A549 (cell line): ENCODE data around the gene GRK4. TPM values are rescaled to one million over a fixed set of nuclear protein-coding genes. Genes with fewer than 3 reads are reported as not detected.

Source experiments
- ATAC-seq, 2 experiments: fragments of 200-7000 bp in 1 of 2; fragments of >200 bp in 1 of 2; cut with Nextera tagmentation in 1 of 2; cut with Tn5 transposase in 1 of 2; 3 replicates each; pipeline versions ENCODE4 v1.8.0 to v1.9.1; 2018 to 2020; ENCODE audit warnings: mild to moderate bottlenecking in 1 of 2, moderate library complexity in 1 of 2
- CTCF ChIA-PET: fragments of 300-600 bp; sonication (Branson Sonifier 250); formaldehyde crosslinking; extraction: SDS; loops from one replicate; lab custom pipeline; 2021; ENCODE audit warnings: antibody characterized with exemption, inconsistent platforms; lab: Yijun Ruan, JAX
- POLR2A ChIA-PET: fragments of 350-600 bp; formaldehyde crosslinking; extraction: SDS; loops from one replicate; lab custom pipeline; 2021; ENCODE audit warnings: antibody characterized with exemption, inconsistent platforms; lab: Yijun Ruan, JAX
- DNase-seq, 2 experiments: peaks; one replicate each; pipeline versions ENCODE4 v3.0.0 to v3.0.0-alpha.2; 2011 to 2016; ENCODE audit warnings: low read depth in 1 of 2, low spot score in 1 of 2
- FAIRE-seq: peaks from 2 replicates; lab custom pipeline; 2011; peaks lifted over from hg19 to GRCh38; lab: Jason Lieb, UNC
- H3K27ac ChIP-seq, 2 experiments: fragments of >200 bp; sonication (Bioruptor Twin); formaldehyde crosslinking; 3 replicates each; pipeline ENCODE4 v1.5.1; 2016 to 2017
- H3K4me1 ChIP-seq: fragments of >200 bp; sonication (Bioruptor Twin); formaldehyde crosslinking; 3 replicates; pipeline ENCODE4 v1.6.1; 2016
- H3K4me2 ChIP-seq: fragments of >200 bp; sonication (Bioruptor Twin); formaldehyde crosslinking; 3 replicates; pipeline ENCODE4 v1.6.1; 2016
- H3K4me3 ChIP-seq: fragments of >200 bp; sonication (Bioruptor Twin); formaldehyde crosslinking; 3 replicates; pipeline ENCODE4 v1.5.1; 2016
- H3K9me3 ChIP-seq: fragments of >200 bp; sonication (Bioruptor Twin); formaldehyde crosslinking; 3 replicates; pipeline ENCODE4 v1.6.1; 2016
- CBX2 ChIP-seq: fragments of 200-600 bp; sonication (generic); IDR thresholded peaks from 2 replicates; pipeline ENCODE4 v1.6.1; 2016; ENCODE audit warnings: low read depth, mild to moderate bottlenecking, borderline replicate concordance
- CHD2 ChIP-seq: fragments of 150-350 bp; IDR thresholded peaks from 2 replicates; pipeline ENCODE4 v1.6.1; 2014; ENCODE audit warnings: low read length; ENCODE audit not compliant: partially characterized antibody
- FOSB ChIP-seq: fragments of 250-450 bp; sonication (Bioruptor Pico); IDR thresholded peaks from 2 replicates; pipeline ENCODE4 v1.5.0; 2020; ENCODE audit warnings: mild to moderate bottlenecking, moderate library complexity
- FOSL2 ChIP-seq, 2 experiments: fragments of 450-650 bp in 1 of 2; fragments of >200 bp in 1 of 2; sonication (Bioruptor Twin) in 1 of 2; formaldehyde crosslinking; IDR thresholded peaks; 2 replicates each; pipeline versions ENCODE4 v1.5.0 to v1.6.1; 2016 to 2020; ENCODE audit warnings: mild to moderate bottlenecking in 1 of 2, moderate library complexity in 1 of 2
- FOXS1 ChIP-seq: fragments of 250-450 bp; sonication (Bioruptor Pico); IDR thresholded peaks from 2 replicates; pipeline ENCODE4 v1.5.0; 2020; ENCODE audit warnings: mild to moderate bottlenecking, moderate library complexity
- GATA3 ChIP-seq: IDR thresholded peaks from 2 replicates; pipeline ENCODE4 v1.6.1; 2012; ENCODE audit warnings: borderline replicate concordance
- HEYL ChIP-seq: fragments of 250-450 bp; sonication (Bioruptor Pico); IDR thresholded peaks from 2 replicates; pipeline ENCODE4 v1.8.0; 2021; ENCODE audit warnings: mild to moderate bottlenecking, moderate library complexity
- HOXB13 ChIP-seq: fragments of 250-450 bp; sonication (Bioruptor Pico); IDR thresholded peaks from 2 replicates; pipeline ENCODE4 v1.5.0; 2020; ENCODE audit warnings: low read depth, mild to moderate bottlenecking, moderate library complexity
- HOXB5 ChIP-seq: fragments of 250-450 bp; sonication (Bioruptor Pico); IDR thresholded peaks from 2 replicates; pipeline ENCODE4 v1.5.0; 2020; ENCODE audit warnings: mild to moderate bottlenecking, moderate library complexity
- JUN ChIP-seq, 2 experiments: fragments of >200 bp; sonication (Bioruptor Twin); formaldehyde crosslinking; IDR thresholded peaks; 2 replicates in 1 of 2; 3 replicates in 1 of 2; pipeline ENCODE4 v1.6.1; 2016 to 2017
- KDM1A ChIP-seq: fragments of 200-600 bp; sonication (generic); IDR thresholded peaks from 2 replicates; pipeline ENCODE4 v1.6.1; 2016; ENCODE audit warnings: low read depth, mild to moderate bottlenecking
- KDM5A ChIP-seq: fragments of 200-600 bp; sonication (generic); IDR thresholded peaks from 2 replicates; pipeline ENCODE4 v1.6.1; 2016; ENCODE audit warnings: antibody characterized with exemption, mild to moderate bottlenecking
- NFE2L2 ChIP-seq: fragments of 150-350 bp; conservative IDR thresholded peaks from 2 replicates; pipeline ENCODE4 v1.6.1; 2014; ENCODE audit warnings: low read length
- NPAS2 ChIP-seq: fragments of 250-450 bp; sonication (Bioruptor Pico); IDR thresholded peaks from 2 replicates; pipeline ENCODE4 v1.8.0; 2022; ENCODE audit warnings: mild to moderate bottlenecking, moderate library complexity, borderline replicate concordance
- PHF8 ChIP-seq: fragments of 200-600 bp; sonication (generic); IDR thresholded peaks from 2 replicates; pipeline ENCODE4 v1.6.1; 2016; ENCODE audit warnings: low read depth, mild to moderate bottlenecking, antibody characterized with exemption, moderate library complexity, borderline replicate concordance
- POLR2A ChIP-seq: IDR thresholded peaks from 2 replicates; pipeline ENCODE4 v1.6.1; 2012; ENCODE audit warnings: mild to moderate bottlenecking, low read length
- RAD21 ChIP-seq, 2 experiments: fragments of >200 bp in 1 of 2; sonication (Bioruptor Twin) in 1 of 2; formaldehyde crosslinking in 1 of 2; IDR thresholded peaks in 1 of 2; conservative IDR thresholded peaks in 1 of 2; 2 replicates in 1 of 2; 3 replicates in 1 of 2; pipeline ENCODE4 v1.6.1; 2012 to 2018; ENCODE audit warnings: inconsistent platforms in 1 of 2
- RCOR1 ChIP-seq: fragments of 150-350 bp; IDR thresholded peaks from 2 replicates; pipeline ENCODE4 v1.6.1; 2014; ENCODE audit warnings: antibody characterized with exemption, low read length, low read depth
- RFX5 ChIP-seq: fragments of 450-650 bp; IDR thresholded peaks from 2 replicates; pipeline ENCODE4 v1.7.1; 2014; ENCODE audit warnings: antibody characterized with exemption, mild to moderate bottlenecking, moderate library complexity
- RNF2 ChIP-seq: fragments of 200-600 bp; sonication (generic); IDR thresholded peaks from 2 replicates; pipeline ENCODE4 v1.6.1; 2016; ENCODE audit warnings: low read depth, mild to moderate bottlenecking, antibody characterized with exemption, moderate library complexity, borderline replicate concordance
- SREBF2 ChIP-seq: fragments of 450-650 bp; IDR thresholded peaks from 2 replicates; pipeline ENCODE4 v1.6.1; 2014; ENCODE audit warnings: mild to moderate bottlenecking, moderate library complexity
- TFCP2L1 ChIP-seq: fragments of 250-450 bp; sonication (Bioruptor Pico); IDR thresholded peaks from 2 replicates; pipeline ENCODE4 v1.5.0; 2021; ENCODE audit warnings: mild to moderate bottlenecking
- WGBS: methylation state at CpG from one replicate; pipeline ENCODE4 v1.1.6; 2017; ENCODE audit errors: missing lambda C conversion rate; 5-methylcytosine and 5-hydroxymethylcytosine counted together
- polyA plus RNA-seq, 4 experiments: library from polyadenylated mRNA; depleted of rRNA in 3 of 4; stranded (reverse); fragments of >200 nt; fragmentation: RNase III in 1 of 4; extraction: RNeasy Plus Mini Kit Qiagen cat#74134 plus additional on column Dnase treatment in 1 of 4; gene quantifications; 2 replicates in 3 of 4; 3 replicates in 1 of 4; pipeline ENCODE4 v1.2.3, GENCODE V29; 2011 to 2017
- TF ChIP-seq, protein P1 (sequence below): IDR thresholded peaks from 2 replicates; pipeline ENCODE4 v1.6.1; 2012
- TF ChIP-seq, protein P2 (sequence below): fragments of >200 bp; sonication (Bioruptor Twin); formaldehyde crosslinking; IDR thresholded peaks from 3 replicates; pipeline ENCODE4 v1.5.1; 2016
- TF ChIP-seq, protein P3 (sequence below): fragments of 250-450 bp; sonication (Bioruptor Pico); IDR thresholded peaks from 2 replicates; pipeline ENCODE4 v1.5.0; 2021; ENCODE audit warnings: mild to moderate bottlenecking, moderate library complexity, borderline replicate concordance

The GRK4 gene
- polyA plus RNA-seq, 2 of the 4 experiments (the other 2 are of a cell fraction), result 0.76 to 0.96 TPM

DNA sequence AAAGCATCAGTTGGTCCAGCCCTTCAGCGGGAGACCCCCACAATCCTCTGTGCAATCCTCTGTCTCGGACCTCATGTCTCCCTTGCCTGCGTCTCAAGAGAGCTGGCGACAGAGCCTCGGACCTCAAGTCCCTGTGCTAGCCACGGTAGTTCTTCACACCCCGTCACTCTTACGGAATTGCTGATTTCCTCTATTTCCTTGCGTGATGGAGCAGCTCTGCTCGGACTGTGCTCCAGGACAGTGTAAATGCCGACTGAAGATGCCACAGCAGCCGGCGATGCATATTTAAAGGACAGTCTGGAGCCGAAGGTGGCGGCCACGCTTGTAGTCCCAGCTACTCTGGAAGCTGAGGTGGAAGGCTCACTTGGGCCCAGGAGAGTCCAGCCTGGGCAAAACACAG lies 1.9 kb downstream of the GRK4 start:
- no peak overlapping the region for H3K4me3 ChIP-seq
- no peak for DNase-seq
- TF ChIP-seq HEYL (CRISPR knock-in tag) (no peak), CHD2 (no peak), NFE2L2 (no peak), KDM5A (no peak), FOSB (no peak), PHF8 (no peak), RNF2 (no peak), CBX2 (no peak), FOSL2 (IDR thresholded peaks at IDR 0.05) (no peak), FOSL2 (CRISPR knock-in tag; IDR thresholded peaks at IDR 0.05) (no peak), FOXS1 (CRISPR knock-in tag) (no peak), KDM1A (no peak), HOXB13 (no peak)
- TF ChIP-seq, protein P1, sequence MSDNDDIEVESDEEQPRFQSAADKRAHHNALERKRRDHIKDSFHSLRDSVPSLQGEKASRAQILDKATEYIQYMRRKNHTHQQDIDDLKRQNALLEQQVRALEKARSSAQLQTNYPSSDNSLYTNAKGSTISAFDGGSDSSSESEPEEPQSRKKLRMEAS, result no peak
- TF ChIP-seq, protein P2, sequence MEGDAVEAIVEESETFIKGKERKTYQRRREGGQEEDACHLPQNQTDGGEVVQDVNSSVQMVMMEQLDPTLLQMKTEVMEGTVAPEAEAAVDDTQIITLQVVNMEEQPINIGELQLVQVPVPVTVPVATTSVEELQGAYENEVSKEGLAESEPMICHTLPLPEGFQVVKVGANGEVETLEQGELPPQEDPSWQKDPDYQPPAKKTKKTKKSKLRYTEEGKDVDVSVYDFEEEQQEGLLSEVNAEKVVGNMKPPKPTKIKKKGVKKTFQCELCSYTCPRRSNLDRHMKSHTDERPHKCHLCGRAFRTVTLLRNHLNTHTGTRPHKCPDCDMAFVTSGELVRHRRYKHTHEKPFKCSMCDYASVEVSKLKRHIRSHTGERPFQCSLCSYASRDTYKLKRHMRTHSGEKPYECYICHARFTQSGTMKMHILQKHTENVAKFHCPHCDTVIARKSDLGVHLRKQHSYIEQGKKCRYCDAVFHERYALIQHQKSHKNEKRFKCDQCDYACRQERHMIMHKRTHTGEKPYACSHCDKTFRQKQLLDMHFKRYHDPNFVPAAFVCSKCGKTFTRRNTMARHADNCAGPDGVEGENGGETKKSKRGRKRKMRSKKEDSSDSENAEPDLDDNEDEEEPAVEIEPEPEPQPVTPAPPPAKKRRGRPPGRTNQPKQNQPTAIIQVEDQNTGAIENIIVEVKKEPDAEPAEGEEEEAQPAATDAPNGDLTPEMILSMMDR, result no peak
- TF ChIP-seq, protein P3, sequence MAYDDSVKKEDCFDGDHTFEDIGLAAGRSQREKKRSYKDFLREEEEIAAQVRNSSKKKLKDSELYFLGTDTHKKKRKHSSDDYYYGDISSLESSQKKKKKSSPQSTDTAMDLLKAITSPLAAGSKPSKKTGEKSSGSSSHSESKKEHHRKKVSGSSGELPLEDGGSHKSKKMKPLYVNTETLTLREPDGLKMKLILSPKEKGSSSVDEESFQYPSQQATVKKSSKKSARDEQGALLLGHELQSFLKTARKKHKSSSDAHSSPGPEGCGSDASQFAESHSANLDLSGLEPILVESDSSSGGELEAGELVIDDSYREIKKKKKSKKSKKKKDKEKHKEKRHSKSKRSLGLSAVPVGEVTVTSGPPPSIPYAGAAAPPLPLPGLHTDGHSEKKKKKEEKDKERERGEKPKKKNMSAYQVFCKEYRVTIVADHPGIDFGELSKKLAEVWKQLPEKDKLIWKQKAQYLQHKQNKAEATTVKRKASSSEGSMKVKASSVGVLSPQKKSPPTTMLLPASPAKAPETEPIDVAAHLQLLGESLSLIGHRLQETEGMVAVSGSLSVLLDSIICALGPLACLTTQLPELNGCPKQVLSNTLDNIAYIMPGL (CRISPR knock-in tag), result no peak
- TF ChIP-seq, all 56 proteins: peak for 0
- H3K4me1 ChIP-seq, result peaks cover 8% of the 10 kb centered on the region; the same call in 1 of the 3 replicates
- WGBS, result 94% methylated on average over 16 of the region's 16 CpGs
- no peak for FAIRE-seq
- POLR2A ChIA-PET, result no interaction called here
- no peaks in the 10 kb centered on the region for H3K9me3 ChIP-seq
- H3K4me2 ChIP-seq, result no peak overlapping the region
- no peak overlapping the region for H3K27ac ChIP-seq
- CTCF ChIA-PET, result interaction anchor here (1.1 to 2.9 kb wide), 3 partner anchors 11 to 13 kb away, joined by 5 to 9 read pairs (median 5); no protein-coding TSS in a partner anchor
- no peak for ATAC-seq

DNA sequence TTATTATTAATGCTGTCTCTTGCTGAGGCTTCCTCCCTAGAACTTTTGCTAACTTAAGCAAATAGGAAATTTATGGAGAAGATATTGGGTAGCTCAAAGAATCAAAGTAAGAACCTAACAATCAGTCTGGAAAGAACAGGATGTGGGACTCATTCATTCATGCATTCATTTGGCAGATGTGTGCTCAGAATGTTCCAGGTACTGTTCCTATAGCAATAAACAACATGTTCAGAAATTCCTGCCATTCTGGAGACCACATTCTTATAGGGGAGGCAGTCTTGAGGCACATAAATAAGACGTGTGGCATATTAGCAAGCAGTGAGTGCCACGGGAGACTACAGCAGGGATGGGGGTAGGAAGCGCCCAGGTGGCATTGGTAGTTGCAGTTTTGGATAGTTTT lies 5.0 kb downstream of the GRK4 start:
- WGBS, result 72% methylated on average over 3 of the region's 3 CpGs
- ATAC-seq (no peak), FAIRE-seq (no peak)
- H3K4me3 ChIP-seq, result no peak overlapping the region
- no peaks in the 10 kb centered on the region for H3K4me1 ChIP-seq
- H3K9me3 ChIP-seq, result no peaks in the 10 kb centered on the region
- no peak overlapping the region for H3K4me2 ChIP-seq
- CTCF ChIA-PET, result interaction anchor here (0.6 to 1.9 kb wide), 4 partner anchors 10 to 378 kb away, joined by 3 to 7 read pairs (median 4); no protein-coding TSS in a partner anchor
- no peak overlapping the region for H3K27ac ChIP-seq
- TF ChIP-seq NPAS2 (no peak), GATA3 (no peak), HOXB13 (no peak), RFX5 (no peak), RCOR1 (no peak), RAD21 (conservative IDR thresholded peaks at IDR 0.05 in 1 of 2, IDR thresholded peaks at IDR 0.05 in 1 of 2) (no peak)
- TF ChIP-seq, all 56 proteins: peak for 0
- no peak for DNase-seq
- POLR2A ChIA-PET, result no interaction called here

DNA sequence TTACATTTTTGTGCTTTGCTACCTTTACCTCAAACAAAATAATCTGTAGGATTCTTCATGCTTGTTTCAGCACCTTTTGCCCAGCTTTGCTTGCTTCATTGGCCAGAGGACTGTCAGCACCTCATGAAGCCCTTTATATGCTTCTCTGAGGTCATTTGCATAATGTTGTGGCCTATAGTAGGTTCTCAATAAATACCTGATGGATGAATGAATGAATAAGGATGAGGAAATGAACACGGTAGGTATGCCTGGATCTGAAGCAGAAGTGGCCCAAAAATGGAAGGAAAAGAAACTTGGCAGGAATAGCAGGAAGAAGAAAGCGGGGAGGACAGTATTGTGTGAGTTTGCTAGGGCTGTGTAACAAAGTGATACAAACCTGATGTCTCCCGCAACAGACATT lies 7.9 kb downstream of the GRK4 start:
- Histone ChIP-seq H3K4me2 (no peak overlapping the region), H3K4me3 (no peak overlapping the region), H3K27ac (no peak overlapping the region), H3K4me1 (no peaks in the 10 kb centered on the region), H3K9me3 (no peaks in the 10 kb centered on the region)
- no peak for TF ChIP-seq POLR2A
- TF ChIP-seq HOXB5 (CRISPR knock-in tag), result no peak
- no peak for TF ChIP-seq JUN (IDR thresholded peaks at IDR 0.05)
- no peak for TF ChIP-seq SREBF2
- TF ChIP-seq, protein P1, result no peak
- no peak for TF ChIP-seq TFCP2L1 (CRISPR knock-in tag)
- FAIRE-seq (no peak), DNase-seq (no peak), ATAC-seq (no peak)
- 82% methylated on average over 3 of the region's 3 CpGs for WGBS
- ChIA-PET POLR2A (no interaction called here), CTCF (no interaction called here)
